Hematopoietic multipotent progenitor cell treated with erythropoietin and hydrocortisone succinate and interleukin-3 and kit ligand, for 17 days (in vitro differentiated cells): Measurements from ENCODE around the gene DUOX1.
"Not testable (repeated sequence)": the region's sequence is repeated elsewhere in the genome, so short reads cannot be mapped to it uniquely, and the experiment has no call there.

ENCODE experiments used
- DNase-seq: peaks from one replicate; pipeline ENCODE4 v3.0.0-alpha.2; 2015; ENCODE audit warnings: low spot score

The DUOX1 gene

DNA sequence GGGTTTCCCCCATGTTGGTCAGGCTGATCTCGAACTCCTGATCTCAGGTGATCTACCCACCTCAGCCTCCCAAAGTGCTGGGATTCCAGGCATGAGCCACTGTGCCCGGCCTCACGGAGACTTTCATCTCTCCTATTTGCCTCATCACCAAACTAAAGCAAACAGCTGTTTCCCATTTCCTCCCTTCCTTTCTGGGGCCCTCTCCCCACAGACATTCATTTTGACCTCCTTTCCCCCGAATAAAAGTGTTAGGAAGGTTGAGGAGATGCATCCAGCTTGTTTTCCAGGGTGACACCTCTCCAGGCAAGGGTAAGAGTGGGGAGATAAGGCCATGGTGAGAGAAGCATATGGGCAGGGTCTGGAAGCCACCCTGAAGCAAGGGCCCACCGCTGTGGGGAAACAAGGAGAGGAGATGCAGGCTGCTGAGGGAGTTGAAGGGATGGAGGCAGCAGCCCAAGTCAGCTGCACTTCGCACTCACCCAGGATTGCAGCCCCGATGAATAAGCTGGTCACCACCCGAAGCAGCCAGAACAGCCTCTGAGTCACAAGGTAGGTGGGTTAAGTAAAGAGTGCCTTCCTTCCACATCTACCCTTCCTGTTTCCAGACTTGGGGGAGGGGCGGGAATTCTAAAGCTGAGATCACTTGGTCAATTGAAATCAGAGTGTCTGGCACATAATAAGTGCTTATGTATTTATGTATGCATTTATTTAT, 7.9 kb upstream of the DUOX1 start:
- DNase-seq = no peak

DNA sequence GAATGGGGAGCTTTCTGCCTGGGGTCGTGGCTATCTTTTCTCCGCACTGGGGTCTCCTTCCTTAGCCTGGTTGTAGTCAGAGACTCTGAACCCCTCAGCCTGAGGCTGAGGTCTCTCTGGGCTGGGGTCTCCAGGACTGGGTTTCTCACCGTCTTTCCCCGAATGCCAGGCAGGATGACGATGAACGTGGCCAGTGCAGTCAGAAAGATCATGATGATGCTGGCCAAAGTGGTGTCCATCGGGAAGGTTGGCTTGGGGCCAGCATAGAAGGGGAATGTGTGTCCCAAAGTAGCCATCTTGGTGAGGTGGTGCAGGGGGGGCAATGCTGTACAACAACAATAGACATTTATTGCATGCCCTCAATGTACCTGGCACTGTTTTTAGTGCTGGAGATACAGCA, 7.1 kb upstream of the DUOX1 start:
- no peak for DNase-seq

DNA sequence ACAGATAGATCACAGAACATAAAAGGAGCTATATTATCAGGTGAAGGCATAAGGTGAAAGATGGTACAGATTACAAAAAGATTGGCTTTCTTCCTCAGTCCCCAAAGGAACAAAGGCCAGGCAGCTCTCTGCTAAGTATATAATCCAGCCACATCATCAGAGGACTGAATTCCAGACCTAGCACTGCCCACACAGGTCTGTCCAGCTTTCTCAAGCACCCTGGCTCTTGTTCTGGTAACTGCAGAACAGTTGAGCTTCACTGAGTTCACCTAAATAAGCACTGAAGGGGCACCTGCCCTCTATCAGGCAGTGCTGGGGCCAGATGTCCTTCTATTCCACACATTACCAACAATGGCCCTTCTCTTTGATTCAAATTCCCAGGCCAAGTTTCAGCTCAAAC, 6.4 kb upstream of the DUOX1 start:
- no peak for DNase-seq

DNA sequence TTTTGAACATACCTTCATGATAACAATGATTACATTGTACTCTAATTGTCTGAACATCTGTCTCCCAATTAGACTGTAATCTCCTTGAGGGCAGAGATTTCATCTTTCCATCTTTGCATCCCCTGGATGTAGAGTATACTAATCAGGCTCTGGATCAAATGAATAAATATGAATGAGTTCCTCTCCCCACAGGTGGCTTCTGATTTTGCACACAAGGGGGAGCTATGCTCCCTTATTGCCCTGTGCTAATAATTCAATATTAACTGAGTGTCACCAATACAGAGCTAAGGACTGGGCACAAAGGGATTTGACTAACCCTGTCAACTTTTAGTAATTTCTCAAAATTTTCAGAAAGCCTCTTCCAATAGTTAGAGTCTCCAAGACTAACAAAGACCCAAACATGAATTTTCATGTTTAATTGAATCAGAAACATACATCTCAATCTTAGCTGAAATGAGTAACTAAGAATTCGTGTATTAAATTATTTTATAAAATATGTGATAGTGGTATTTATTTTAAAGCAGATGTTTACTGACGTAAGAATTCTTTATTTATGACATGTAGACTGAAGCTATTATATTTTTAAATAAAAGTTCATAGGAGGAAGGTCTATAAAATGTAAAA, 3.1 kb upstream of the DUOX1 start:
- peak; percentile 35 for DNase-seq

DNA sequence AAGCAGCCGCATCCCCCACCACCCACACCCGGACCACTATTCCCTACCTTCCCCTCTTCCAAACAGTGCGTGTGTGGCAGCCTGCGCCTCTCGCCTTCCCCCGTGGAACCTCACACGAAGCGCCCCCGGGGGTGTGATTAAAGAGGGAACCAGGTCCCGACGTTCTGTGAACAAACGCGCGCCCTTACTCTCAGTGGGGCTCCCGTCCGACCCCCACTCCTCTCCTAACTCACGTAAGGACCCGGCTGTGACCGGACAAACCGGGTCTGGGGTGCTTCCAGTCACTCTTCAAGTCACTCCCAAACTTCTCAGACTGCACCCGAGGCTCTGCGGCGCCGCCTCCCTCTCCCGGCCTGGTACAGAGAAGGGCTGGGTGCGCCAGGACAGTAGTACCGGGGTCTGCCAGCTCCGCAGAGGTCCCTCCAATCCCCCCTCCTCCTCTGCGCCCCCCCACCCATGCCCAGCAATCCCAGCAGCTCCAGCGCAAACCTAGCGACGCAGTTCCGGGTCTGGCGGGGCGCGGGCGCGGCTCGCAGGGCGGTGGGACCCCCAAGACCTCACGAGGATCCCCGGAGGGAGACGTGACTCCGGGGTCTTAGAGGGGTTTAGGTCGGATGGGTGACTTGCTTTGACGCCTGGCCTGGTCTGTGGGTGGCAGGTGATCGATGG, 689 bp upstream of the DUOX1 start:
- no peak for DNase-seq

DNA sequence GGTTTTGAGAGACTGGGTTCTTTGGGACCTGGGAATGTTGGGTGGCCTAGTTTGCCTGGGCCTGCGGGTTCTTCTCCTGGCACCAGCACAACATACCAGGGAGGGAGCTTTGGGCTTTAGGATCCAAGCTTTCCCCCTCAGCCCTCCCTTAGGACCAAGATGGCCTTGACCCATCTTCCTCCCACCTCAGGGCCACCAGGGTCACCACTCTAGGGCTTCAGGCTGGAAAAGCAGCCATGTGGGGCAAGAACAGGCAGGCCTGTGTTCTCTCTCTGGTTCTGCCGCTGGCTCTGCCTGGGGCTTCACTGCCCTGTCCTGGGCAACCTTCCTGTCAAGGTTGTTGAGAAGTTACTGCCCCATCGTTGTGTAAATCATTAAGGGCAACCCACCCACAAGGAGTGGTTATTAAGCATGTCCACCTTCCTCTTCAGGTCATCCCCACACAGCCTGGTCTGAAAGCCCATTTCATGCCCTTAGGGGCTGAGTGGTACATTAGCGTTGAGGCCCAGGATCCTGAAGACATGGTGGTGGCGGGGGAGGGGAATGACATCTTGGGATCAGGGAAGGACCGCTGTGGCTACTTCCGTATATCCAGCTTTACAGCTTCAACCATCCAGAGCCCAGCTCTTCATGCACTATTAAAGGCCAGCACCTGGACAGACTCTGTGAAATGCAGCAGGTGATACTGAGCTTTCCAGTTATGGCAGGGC, 652 bp downstream of the DUOX1 start:
- no peak for DNase-seq

DNA sequence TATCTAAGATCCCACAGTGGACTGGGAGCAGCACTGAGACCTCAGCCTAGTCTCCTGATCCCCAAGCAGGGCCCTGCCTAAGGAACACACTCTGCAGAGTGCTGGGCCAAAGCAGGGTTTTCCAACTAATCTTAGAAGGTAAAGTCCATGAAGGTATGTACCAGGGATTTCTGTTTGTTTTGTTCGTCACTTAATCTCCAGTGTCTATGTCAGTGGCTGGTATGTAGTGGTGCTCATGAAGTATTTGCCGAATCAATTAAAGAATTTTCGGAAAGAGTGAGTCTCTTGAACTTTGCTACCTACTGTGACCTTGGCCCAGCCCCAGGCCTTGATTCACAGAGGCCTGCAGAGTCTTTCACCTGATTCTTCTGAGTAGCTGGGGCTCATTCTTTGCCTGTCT, 1.7 kb downstream of the DUOX1 start:
- DNase-seq = no peak

DNA sequence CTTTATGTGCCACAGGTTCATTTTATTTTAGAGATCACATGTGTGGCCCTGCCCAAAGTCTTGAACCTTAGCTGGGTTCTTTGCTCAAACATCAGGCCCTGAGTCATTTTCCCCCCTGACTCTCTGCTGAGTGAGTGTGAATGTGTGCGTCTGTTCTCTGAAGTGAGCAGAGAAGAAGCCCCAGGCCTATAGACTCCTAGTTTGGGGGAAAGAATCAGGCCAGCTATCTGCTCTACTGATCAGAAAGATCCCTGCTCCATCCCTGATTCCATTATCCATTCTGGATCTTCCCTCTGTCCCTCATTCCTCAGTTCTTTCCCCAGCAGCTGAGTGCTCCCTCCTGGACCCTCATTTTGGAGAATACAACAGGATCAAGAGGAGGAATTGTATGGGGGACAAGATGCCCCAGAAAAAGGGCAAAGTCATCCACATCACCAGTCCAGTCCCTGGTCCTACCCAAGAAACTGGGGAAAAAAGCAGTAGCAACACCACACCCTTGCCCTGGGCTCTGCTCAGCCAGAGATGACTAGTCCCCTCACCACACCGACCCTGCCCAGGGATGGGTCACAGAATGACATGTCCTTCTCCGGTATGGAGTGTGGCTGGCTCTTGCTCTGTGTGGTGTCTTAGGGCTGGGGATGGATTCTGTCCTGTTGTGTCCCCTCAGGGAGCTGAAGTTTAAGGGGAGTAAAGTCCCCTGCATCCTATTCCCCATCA, 3.2 kb downstream of the DUOX1 start:
- no peak for DNase-seq

DNA sequence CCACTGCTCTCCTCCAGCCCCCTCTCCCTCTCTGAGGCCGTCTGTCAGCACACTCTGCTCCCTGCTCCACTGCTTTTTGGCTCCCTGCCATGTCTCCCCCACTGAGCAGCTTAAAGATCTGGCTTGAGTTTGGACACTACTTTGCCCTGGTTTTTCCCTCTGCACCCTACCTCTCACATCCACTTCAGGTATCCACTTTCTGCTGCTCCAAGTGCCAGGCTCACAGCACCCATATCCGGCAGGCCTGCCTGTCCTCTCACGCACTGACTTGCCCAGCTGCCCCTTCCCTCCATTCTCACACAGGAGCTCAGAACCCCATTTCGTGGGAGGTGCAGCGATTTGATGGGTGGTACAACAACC, 3.7 kb downstream of the DUOX1 start:
- no peak for DNase-seq

DNA sequence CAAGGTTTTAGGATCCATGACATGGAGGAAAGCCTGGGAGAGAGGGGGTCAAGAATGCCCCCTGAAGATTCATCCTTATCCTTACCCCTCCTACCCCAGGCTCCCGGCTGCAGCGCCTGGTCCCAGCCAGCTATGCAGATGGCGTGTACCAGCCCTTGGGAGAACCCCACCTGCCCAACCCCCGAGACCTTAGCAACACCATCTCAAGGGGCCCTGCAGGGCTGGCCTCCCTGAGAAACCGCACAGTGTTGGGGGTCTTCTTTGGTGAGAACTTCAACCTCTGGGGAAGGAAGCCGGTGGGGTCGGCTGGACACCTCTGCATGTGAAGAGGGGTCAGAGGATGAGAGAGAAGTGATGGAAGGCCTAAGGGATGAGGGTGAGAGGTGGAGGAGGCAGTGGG, 4.3 kb downstream of the DUOX1 start:
- no peak for DNase-seq

DNA sequence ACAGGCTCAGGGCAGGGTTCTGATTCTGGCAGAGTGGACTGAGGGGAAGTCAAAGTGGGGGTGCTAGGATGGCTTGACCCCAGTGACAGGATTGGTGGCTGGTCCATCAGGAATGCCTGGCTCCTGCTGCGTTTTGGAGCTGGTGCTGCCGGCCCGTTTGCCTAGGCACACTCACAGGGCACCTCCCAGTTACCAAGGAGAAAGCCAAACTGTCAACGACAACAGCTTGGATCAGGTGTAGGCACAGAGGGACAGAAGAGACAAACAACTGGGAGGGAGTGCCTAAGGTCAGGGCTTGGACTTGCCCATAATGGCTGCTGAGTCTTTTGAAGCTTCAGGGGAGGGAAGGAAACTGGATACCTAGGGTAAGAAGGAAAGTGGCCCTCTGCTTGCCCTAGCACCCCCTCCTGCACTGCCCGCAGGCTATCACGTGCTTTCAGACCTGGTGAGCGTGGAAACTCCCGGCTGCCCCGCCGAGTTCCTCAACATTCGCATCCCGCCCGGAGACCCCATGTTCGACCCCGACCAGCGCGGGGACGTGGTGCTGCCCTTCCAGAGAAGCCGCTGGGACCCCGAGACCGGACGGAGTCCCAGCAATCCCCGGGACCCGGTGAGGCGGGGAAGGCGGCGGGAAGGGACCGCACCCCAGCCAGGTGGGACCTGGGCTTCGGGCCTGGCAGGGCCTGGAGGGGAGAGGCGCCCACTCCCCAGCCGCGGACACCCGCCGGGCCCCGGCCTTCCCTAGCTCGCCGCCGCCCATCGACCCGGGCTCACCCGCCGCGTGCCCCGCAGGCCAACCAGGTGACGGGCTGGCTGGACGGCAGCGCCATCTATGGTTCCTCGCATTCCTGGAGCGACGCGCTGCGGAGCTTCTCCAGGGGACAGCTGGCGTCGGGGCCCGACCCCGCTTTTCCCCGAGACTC, 5.1 kb downstream of the DUOX1 start:
- DNase-seq = no peak

DNA sequence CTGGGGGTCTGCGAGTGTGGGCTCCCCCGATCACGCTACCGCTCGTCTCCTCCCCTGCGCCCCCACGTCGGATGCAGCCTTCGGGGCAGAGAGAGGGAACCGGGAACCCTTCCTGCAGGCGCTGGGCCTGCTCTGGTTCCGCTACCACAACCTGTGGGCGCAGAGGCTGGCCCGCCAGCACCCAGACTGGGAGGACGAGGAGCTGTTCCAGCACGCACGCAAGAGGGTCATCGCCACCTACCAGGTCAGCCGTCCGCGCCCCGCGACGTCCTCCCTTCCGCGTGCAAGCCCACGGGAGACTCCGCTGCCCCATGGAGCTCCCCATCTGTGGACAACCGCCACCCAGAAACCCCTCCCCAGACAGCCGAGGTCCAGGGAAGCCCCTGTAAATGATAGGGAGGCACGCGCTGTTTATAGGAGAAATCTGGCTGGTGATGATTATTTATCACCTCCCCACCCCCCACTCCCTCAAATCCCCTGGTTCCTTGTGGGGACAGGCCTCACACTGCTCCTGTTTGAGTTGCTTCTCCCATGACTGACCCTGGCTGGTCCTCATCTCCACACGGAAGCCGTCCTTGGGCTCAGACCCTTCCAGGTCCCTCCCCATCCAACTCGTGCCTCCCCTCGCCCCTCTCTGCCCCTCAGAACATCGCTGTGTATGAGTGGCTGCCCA, 6.0 kb downstream of the DUOX1 start:
- not testable (repeated sequence) for DNase-seq

DNA sequence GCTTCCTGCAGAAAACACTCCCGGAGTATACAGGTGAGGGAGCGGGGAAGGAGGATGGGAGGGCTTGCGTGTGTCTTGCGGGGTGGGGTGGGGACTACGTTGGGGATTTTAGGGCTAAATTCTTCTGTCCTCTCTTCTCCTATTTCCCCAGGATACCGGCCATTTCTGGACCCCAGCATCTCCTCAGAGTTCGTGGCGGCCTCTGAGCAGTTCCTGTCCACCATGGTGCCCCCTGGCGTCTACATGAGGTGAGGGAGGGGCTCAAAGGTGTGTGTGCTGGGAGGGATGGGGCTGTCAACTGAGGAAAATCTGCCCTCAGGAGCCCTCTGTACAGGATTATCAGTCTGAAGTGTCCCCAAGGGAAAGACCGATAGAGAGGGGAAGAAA, 6.6 kb downstream of the DUOX1 start:
- no peak for DNase-seq

DNA sequence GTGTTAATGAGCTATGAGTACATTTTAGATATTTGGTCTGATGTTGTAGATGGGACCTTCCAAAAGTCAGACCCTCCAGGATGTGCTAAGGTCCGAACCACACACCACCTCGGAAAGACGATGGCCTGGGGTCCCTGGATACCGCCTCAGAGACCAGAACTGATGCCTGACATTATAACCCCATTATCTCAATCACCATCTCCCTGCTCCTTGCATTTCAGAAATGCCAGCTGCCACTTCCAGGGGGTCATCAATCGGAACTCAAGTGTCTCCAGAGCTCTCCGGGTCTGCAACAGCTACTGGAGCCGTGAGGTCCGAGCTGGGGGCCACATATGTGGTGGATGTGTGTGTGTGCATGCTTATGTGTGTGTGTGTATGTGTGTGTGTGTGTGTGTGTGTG, 7.9 kb downstream of the DUOX1 start:
- DNase-seq = no peak

DNA sequence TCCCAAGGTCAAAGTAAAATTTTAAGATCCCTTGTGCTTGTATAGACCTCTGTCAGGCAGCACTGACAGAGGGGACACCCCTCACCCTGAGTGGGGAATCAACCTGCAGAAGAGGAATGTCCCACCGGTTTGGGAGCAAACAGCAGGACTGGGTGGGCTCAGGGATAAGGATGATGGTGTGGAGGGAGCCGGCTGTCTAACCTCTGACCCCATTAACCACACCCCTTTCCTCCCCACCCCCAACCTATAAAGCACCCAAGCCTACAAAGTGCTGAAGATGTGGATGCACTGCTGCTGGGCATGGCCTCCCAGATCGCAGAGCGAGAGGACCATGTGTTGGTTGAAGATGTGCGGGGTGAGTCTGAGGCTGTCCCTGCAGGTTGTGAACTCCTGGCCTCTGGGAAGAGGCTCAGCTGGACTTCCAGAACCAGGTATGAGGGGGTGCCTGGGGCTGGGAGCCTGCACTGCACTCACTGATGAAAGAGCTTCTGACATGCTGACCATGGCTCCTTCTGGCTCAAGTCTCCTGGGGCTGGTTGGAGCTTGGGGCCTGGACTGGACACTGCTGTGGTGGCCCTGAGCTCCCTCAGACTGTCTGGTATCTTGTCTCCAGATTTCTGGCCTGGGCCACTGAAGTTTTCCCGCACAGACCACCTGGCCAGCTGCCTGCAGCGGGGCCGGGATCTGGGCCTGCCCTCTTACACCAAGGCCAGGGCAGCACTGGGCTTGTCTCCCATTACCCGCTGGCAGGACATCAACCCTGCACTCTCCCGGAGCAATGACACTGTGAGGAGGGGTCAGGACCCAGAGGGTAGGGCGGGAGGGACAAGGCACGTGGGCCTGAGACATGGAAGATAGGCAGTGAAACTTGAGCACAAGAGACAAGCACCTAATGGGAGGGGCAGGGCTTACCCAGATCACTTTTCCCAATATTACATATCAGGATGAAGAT, 9.3 kb downstream of the DUOX1 start:
- no peak for DNase-seq

DNA sequence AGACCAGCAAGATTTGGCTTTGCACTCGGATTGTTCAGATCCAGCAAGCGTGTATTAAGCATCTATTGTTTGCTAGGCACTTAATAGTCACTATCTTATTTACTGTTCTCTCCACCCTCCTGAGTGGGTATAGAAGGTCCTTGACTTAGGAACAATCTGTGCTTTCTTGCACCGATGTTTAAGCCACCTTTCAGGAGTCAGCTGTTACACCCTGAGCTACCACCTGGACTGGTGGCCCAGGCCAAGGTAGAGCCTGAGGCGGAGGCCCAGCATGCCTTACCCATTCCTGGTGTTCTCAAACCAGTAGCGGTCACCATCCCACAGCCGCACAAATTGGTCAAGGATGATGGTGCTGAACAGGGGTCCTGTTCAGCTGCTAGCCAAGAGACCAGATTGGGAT, 10.0 kb downstream of the DUOX1 start:
- no peak for DNase-seq

DNA sequence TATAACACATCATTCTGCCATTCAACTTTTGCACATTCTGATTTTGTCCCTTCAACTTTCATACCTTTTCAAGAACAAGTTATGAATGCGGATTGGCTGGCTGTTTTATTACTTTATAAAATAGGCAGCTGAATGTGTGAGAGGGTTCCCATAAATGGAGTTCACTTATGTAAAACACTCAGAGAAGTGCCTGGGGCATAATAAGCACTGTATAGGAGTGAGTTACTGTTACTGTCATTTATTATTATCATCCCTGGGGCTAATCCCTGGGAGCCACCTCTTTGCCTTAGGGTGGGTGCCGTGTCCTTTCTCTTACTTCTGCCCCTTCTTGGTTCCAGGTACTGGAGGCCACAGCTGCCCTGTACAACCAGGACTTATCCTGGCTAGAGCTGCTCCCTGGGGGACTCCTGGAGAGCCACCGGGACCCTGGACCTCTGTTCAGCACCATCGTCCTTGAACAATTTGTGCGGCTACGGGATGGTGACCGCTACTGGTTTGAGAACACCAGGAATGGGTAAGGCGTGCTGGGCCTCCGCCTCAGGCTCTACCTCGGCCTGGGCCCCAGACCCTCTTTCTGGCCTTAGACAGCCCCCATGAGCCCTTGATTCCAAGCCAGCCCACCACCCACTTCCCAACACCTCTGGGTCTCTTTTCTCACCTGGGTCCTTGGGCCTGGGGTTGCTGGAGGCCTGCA, 10.9 kb downstream of the DUOX1 start:
- DNase-seq = no peak

DNA sequence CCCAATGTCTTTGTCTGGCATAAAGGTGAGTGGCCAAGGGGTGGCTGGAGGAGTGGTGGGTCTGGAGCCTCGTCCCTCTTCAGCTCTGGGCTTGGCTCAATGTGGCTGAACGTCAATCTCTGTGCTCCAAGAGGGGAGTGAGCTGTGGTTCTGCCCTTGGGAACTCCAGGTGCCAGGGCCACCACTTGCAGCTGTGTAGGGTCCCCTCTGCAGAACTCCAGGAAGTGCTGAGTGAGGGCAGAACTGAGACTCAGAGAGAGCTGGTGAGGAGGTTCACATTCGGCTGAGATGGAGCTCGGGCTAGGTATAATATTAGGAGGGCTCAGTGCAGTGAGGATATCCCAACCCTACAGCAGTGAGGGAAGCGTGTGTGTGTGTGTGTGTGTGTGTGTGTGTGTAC, 11.6 kb downstream of the DUOX1 start:
- DNase-seq = no peak

DNA sequence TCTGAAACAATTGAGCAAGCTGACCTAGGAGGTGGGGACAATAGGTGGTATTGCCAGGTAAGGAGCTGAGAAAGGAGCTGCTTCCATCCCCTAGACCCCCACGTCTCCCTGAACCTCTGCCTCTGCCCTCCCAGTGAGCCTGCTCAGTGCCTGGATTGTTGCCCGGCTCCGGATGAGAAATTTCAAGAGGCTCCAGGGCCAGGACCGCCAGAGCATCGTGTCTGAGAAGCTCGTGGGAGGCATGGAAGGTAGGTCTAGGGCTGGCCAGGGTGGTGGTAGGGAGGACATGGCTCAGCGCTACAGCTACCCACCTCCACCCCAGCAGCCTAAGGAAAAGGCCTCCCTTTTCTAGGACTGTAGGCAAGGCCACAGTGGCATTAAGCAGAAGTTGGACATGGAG, 13.3 kb downstream of the DUOX1 start:
- DNase-seq = no peak
